Fibroblast of pulmonary artery (primary cell): ENCODE results near the gene CYP19A1.

ENCODE experiments used
- DNase-seq: peaks from one replicate; pipeline ENCODE4 v3.0.0-alpha.2; 2010; ENCODE audit warnings: low read depth
- H3K4me3 ChIP-seq: replicated peaks from 2 replicates; pipeline ENCODE4 v1.5.1; 2011; ENCODE audit warnings: low read depth, mild to moderate bottlenecking, control low read depth, low read length, moderate library complexity
- CTCF ChIP-seq: IDR thresholded peaks from 2 replicates; pipeline ENCODE4 v1.5.1; 2011; ENCODE audit warnings: mild to moderate bottlenecking, control low read depth, low read length, inconsistent platforms; ENCODE audit errors: missing control alignments

The CYP19A1 gene

GRCh38 chr15:51307325-51307724, 31.1 kb downstream of the CYP19A1 start:
- no peak for DNase-seq
- no peak overlapping the region for H3K4me3 ChIP-seq
- TF ChIP-seq CTCF, result no peak

GRCh38 chr15:51303462-51303980, 34.9 kb downstream of the CYP19A1 start:
- H3K4me3 ChIP-seq, result no peak overlapping the region
- DNase-seq, result no peak
- no peak for TF ChIP-seq CTCF

- no peak overlapping the region for H3K4me3 ChIP-seq
- DNase-seq, result no peak
- TF ChIP-seq CTCF, result no peak
Observed at GRCh38 chr15:51302480-51302879, 35.9 kb downstream of the CYP19A1 start.

- H3K4me3 ChIP-seq, result no peak overlapping the region
- DNase-seq, result no peak
- TF ChIP-seq CTCF, result no peak
Observed at GRCh38 chr15:51299187-51300015, 39.0 kb downstream of the CYP19A1 start.

- H3K4me3 ChIP-seq, result no peak overlapping the region
- DNase-seq, result no peak
- TF ChIP-seq CTCF, result no peak
Observed at GRCh38 chr15:51298620-51299019, 39.8 kb downstream of the CYP19A1 start.

GRCh38 chr15:51290720-51291119, 47.7 kb downstream of the CYP19A1 start:
- H3K4me3 ChIP-seq, result no peak overlapping the region
- DNase-seq, result no peak
- TF ChIP-seq CTCF, result no peak

- TF ChIP-seq CTCF, result no peak
- DNase-seq, result no peak
- no peak overlapping the region for H3K4me3 ChIP-seq
Observed at GRCh38 chr15:51289290-51289689, 49.1 kb downstream of the CYP19A1 start.
